GM19025 (cell line): ENCODE data around the gene DLEC1.
"Not testable (repeated sequence)": the region's sequence is repeated elsewhere in the genome, so short reads cannot be mapped to it uniquely, and the experiment has no call there.

Experiments
- ATAC-seq: cut with Tn5 transposase; IDR thresholded peaks from one replicate; pipeline ENCODE4 v1.9.1; 2021; ENCODE audit warnings: mild to moderate bottlenecking, low read depth, moderate library complexity; ENCODE audit not compliant: unreplicated experiment

DLEC1 gene

GRCh38 chr3:38017445-38018295 lies 21.3 kb upstream of the DLEC1 start:
- no peak for ATAC-seq

GRCh38 chr3:38018296-38019266 lies 20.4 kb upstream of the DLEC1 start:
- ATAC-seq = no peak

- no peak for ATAC-seq
Measured at GRCh38 chr3:38019658-38020341, 19.2 kb upstream of the DLEC1 start.

- no peak for ATAC-seq
Measured at GRCh38 chr3:38020342-38020726, 18.7 kb upstream of the DLEC1 start.

GRCh38 chr3:38021196-38021595 lies 17.8 kb upstream of the DLEC1 start:
- ATAC-seq = no peak

GRCh38 chr3:38022301-38022700 lies 16.7 kb upstream of the DLEC1 start:
- ATAC-seq = no peak

- ATAC-seq = no peak
Measured at GRCh38 chr3:38022896-38023709, 15.9 kb upstream of the DLEC1 start.

GRCh38 chr3:38026856-38027255 lies 12.2 kb upstream of the DLEC1 start:
- no peak for ATAC-seq

- no peak for ATAC-seq
Measured at GRCh38 chr3:38027466-38028465, 11.2 kb upstream of the DLEC1 start.

GRCh38 chr3:38028621-38029361 lies 10.2 kb upstream of the DLEC1 start:
- ATAC-seq = no peak

GRCh38 chr3:38029400-38030125 lies 9.4 kb upstream of the DLEC1 start, which contains the start of gene PLCD1:
TSS of gene PLCD1 (minus strand) at chr3:38029642. CDS start at chr3:38029539, 103 bp downstream.
- ATAC-seq = no peak

GRCh38 chr3:38030126-38031021 lies 8.6 kb upstream of the DLEC1 start:
- ATAC-seq = no peak

GRCh38 chr3:38031022-38031994 lies 7.7 kb upstream of the DLEC1 start:
- ATAC-seq = no peak

- no peak for ATAC-seq
Measured at GRCh38 chr3:38032328-38032865, 6.6 kb upstream of the DLEC1 start.

GRCh38 chr3:38033586-38033985 lies 5.4 kb upstream of the DLEC1 start:
- ATAC-seq = not testable (repeated sequence)
